GM18951 (cell line): ENCODE measurements around the gene SSBP3.
"Not testable (repeated sequence)": the region's sequence is repeated elsewhere in the genome, so short reads cannot be mapped to it uniquely, and the experiment has no call there.

ENCODE experiments used
- POLR2A ChIP-seq: IDR thresholded peaks from 4 replicates; pipeline ENCODE4 v1.6.1; 2011; ENCODE audit warnings: mild to moderate bottlenecking; ENCODE audit not compliant: insufficient read length, insufficient read depth; ENCODE audit errors: extremely low read depth
- in situ Hi-C: fragments of 300-500 bp; cut with MboI; formaldehyde crosslinking; loops from one replicate; pipeline ENCODE4 v1.12.0; 2022; ENCODE audit warnings: low sequenced_read_pairs, mixed read lengths, inconsistent platforms; ENCODE audit not compliant: unreplicated experiment

Gene SSBP3

DNA sequence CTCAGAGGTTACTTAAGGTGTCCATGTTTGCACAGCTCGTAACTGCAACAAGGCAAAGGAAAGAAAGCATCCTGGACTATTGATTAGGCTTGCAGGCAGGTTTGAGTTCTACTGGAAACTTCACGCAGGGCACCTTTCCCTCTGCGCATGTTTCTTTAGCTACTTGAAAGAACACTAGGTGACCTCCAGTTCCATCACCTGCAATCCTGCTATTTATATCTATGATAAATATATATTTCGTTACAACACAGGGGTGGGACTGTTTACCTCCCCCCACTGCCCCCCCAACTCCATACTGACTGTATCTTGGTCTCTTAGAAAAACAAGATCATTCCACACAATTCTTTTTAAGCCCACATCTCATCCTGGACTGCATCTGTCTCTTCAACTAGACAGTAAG is 12.1 kb downstream of the SSBP3 start:
- TF ChIP-seq POLR2A, result no peak
- in situ Hi-C loops, result no loop called here

DNA sequence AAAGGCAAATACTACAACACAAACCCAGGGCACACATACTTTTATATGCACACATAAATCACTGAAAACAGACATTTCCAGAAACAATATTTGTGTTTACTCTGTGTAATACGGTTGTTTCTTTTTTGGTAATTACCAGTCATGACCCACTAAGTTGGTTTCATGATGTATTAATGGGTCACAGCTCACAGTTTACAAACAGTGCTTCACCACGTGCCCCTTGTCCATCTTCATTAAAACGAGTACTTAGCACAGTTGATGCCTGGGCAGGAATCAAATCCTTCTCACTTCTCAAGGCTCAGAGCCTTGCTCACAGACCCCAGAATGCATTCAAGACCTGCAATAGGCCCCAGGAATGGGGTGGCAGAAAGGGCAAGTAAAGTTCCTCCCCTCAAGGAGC is 13.8 kb downstream of the SSBP3 start:
- no peak for TF ChIP-seq POLR2A
- in situ Hi-C loops, result no loop called here

DNA sequence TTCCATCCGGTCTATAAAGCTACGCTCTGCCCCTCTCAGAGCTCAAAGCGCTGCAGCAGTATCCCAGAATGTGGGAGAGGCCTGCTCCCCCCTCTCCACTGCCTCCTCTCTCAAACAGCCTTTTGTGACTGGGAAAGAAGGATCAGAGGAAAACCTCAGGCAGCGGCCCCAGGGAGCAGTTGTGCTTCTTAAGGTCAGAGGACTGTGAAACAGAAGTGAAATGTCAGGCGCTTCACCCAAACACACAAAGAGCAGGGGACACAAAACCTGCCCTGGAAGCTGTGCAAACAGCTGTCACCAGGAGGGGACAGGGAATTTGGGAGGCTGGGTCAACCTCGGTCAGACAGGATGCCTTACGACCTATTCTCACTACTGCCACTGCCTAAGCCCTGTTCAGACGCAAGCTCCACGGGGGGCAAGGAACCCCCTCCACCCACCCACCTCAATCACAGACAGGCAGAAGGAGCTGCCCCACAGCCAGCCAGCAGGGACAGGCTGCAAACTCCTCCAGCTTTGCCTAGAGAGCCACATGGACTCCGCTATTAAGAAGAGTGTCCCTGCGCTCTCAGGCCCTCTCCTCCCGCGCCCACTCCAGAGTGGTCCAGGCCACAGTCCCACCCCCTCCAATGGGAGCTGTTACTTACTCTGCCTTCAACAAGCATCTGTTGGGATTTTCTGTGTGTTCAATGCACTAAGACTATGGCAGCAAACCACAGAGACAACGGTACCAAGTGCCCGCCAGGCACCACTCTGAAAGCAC is 14.6 kb downstream of the SSBP3 start:
- in situ Hi-C loops, result no loop called here
- TF ChIP-seq POLR2A, result no peak

DNA sequence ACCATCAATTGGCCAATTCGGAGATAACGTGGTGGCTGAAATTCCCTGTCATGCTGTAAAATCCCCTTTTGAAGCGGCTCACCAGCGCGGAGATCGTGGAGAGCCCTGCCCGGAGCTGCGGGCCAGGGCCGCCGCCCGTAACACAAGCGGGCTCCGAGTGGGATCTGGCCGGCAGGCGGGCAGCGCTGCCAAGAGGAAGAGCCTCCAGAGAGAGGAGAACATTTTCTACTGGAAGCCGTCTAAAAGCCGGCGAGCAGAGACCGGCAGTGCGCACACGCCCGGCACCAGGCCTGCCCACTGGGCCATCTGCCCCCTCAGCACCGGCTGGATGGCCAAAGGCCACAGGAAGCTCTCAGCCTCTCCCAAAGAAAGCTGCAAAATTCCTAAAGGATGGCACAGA is 15.5 kb downstream of the SSBP3 start:
- no peak for TF ChIP-seq POLR2A
- in situ Hi-C loops, result no loop called here

DNA sequence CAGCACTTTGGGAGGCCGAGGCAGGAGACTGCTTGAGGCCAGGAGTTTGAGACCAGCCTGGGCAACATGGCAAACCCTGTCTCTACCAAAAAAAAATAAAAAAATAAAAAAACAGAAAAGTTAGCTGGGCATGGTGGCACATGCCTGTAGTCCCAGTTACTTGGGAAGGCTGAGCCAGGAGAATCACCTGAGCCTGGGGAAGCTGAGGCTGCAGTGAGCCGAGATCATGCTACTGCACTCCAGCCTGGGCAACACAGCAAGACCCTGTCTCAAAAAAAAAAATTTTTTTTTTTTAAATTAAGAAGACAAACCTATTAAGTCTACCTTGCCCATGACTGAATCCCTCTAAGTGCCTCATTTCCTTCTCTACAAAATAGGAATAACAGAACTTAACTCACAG is 16.6 kb downstream of the SSBP3 start:
- in situ Hi-C loops, result not testable (repeated sequence)

DNA sequence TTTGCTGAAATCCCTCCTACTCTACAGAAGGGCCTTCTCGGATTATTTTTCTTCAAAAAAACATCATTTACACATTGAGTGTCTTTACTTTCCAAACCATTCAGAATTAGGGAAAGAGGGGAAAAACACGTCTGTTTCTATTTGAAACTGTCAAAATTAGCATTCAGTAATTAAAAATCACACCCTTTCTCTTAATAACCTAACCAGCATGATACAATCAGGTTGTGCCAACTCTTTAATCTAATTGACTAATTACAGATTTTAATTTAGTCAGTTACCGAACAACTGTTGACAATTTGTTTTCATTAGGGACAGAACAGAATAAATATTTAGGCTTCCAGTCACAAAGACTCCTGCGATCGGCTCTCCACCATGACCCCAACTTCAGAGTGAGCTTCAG is 18.8 kb downstream of the SSBP3 start:
- TF ChIP-seq POLR2A, result no peak
- in situ Hi-C loops, result no loop called here

DNA sequence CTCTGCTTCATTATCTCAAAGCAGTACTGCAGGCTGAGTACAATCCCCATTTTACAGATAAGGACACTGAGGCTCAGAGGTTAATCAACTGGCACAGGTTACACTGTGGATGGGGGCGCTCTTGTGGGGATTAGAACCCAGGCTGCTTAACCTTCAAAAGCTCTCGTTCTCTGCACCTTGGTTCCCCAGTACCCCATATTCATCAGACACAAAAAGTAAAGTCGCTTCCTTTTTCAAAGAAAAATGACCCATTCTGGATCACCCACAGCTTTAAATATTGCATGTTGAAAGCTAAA is 20.5 kb downstream of the SSBP3 start:
- in situ Hi-C loops, result no loop called here

DNA sequence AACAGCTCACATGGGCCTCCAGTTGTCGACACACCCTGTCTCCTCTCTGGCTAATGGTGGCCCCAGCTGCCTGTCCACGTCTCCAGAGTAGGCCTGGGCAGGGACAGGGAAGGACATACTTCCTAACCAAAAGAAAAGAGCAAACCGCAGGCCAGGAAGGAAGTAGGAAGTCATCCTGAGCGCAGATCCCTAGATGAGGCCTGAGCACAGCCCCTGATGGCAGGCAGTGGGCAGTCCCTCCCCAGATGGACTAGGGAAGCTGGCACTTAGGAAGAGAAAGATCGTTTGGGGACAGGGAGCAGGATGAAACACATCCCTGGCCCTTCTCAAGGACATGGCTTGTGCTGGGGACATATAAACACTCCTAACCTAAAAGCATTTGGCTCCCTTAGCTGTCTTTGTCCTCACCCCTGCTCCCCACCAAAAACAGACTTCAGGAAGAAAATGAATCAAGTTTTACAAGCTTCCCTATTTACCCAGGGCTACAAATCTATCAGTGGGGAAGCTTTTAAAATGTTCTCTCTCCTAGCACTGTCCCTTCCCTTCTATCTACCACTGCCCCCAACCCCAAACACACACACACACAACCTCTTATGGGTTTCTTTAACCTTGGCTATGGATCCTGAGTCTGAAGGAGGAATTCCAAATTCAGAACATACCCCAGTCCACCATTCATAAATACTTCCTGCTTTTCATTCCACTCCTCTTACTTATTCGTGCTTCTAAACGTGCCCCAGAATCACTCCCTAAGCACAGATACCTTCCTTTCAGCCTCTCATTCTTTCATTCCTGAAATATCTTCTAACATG is 21.1 kb downstream of the SSBP3 start:
- TF ChIP-seq POLR2A, result no peak
- in situ Hi-C loops, result no loop called here

More for the DNA sequence above, 20.5 kb downstream of the SSBP3 start:
- no peak for TF ChIP-seq POLR2A

DNA sequence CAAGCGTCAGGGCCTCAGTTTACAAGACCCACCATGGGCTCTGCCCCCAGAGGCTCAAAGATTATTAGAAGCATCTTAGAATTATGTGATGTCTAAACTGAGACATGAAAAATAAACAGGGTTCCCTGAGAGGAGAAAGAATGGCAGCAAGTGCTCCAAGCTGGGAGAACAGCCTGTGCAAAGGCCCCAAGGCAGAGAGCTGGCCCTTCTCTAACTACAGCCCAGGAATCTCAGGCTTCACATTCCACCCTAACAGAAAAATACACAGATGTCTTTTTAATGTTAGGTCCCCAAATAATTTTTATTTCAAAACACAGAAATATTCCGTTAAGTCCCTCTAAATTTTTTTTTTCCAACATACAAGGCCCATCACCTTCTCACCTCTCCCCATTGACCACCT is 21.7 kb downstream of the SSBP3 start:
- no peak for TF ChIP-seq POLR2A
- in situ Hi-C loops, result no loop called here

DNA sequence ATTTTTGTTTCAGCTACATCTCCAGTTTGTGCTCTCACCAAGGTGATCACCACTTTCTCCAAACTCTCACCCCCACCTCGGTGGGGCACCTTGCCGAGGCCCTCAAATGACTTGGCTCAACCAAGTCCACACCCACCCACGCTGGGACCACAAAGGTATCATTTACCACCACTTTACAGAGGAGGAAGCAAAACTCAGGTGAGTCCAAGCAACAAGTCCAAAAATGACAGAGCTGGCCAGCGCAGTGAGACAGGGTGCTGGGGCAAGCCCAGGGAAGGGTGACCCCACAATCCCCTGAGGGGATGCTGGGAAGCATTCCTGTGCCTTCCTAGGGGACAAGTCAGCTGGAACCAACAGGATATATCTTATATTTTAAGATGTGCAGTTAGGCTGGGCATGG is 24.7 kb downstream of the SSBP3 start:
- TF ChIP-seq POLR2A, result no peak
- in situ Hi-C loops, result no loop called here

DNA sequence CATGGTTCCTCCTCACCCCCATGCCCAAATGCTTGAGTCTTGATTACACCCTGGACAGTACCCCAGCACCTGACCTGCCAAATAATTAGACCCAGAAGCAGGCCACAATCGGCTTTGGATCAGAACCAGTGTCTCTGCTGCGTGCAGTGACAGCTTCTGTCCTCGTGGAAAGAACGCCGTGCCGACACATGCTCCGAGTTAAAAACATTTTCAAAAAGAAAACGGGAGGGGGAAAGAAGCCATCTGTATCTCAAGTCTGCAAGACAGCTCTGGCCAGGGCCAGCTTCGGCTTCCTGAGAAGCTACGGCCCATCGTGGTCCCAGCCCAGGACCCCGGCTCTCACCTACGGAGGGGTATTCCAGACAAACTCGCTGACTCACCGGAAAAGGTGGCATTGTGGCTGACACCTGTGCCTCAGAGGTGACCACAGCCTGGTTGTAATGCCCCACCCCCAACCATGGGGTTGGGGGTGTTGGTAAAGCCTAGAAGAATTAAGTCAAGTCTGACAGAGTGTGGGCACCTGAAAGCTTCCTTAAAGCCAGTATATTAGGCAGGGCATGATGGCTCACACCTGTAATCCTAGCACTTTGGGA is 25.8 kb downstream of the SSBP3 start:
- in situ Hi-C loops, result no loop called here
- TF ChIP-seq POLR2A, result no peak

DNA sequence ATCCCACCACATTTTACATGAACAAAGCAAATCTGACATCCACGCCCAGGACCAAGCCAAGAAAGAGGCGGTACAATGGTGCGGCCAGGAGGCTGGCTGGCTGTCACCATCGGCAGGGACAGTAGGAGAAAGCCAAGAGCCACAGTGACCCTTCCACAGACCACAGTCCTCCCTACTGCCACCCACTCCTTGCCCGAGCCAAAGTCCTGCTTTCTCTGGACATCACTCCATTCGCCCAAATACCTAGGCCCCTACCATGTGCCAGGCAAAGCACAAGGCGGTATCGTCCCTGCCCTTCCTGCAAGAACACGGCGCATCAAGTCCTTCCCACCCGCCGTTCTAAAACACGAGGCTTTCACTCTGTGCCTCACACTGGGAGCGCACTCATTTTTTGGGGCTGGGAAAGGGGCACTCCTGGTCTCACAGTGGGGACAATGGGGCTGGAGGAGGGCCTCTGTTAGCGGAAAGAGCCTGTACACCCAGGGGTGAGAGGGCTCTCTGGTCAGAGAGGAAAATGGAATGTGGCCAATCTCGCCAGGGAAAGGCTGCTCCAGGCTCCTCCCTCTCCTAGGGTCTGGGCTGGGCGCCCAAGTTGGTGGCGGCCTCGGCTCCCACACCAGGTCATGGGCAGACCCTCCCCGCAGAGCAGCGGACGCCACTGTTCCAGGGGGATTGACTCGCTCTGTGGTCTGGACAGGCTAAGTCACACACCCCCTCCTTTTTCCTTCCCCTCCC is 26.5 kb downstream of the SSBP3 start:
- TF ChIP-seq POLR2A, result no peak
- in situ Hi-C loops, result no loop called here

DNA sequence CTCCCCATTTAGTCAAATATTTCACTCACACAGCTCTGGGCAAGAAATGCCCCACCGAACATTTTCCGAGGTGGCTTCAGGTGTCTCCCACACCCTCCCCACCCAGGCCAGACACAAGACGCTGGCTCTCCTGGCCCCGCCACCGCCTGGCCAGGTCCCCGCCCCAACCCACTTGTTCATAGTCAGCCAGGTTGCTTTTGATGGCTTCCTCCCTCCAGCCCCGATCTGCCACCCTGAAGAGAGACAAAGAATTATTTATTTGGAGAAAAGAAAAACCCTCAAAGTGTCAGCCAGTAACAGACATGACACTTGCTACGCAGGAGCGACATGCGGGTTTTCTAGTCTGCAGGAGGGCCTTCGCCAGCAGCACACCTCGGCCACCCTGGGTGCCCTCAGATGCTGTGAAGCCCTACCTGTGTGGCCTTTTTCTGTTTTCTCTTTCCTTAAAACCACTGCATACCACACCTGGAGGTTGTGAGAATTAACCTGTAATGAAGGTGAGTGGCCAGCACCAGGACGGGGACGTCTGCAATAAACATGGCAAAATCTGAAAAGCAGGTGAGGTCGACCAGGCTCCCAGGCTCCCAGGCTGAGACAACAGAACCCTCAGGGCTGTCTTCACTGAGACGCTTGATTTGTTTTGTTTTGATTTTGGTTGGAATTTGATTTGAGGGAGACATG is 27.2 kb downstream of the SSBP3 start:
- in situ Hi-C loops, result no loop called here
- no peak for TF ChIP-seq POLR2A
